Keratinocyte (primary cell): Measurements from ENCODE around the gene CCL19. TPM values are rescaled to one million over a fixed set of nuclear protein-coding genes. Genes with fewer than 3 reads are reported as not detected.
A peak's percentile ranks its signal among the peaks of the same experiment; 100 is the strongest.

Experiments
- DNase-seq: peaks from one replicate; pipeline ENCODE4 v3.0.0-alpha.2; 2011; ENCODE audit warnings: low read depth, missing footprints, low spot score
- FAIRE-seq: peaks from 2 replicates; lab custom pipeline; 2011; peaks lifted over from hg19 to GRCh38; lab: Jason Lieb, UNC
- H2AFZ ChIP-seq: 2 replicates; pipeline ENCODE4 v1.6.0; 2012; ENCODE audit warnings: low read length, control low read depth, inconsistent platforms; ENCODE audit not compliant: control insufficient read depth
- H3K27ac ChIP-seq: 2 replicates; pipeline ENCODE4 v1.5.1; 2011; ENCODE audit warnings: low read length; ENCODE audit not compliant: control insufficient read depth, insufficient read depth
- H3K27me3 ChIP-seq: 3 replicates; pipeline ENCODE4 v1.6.0; 2011; ENCODE audit warnings: low read length; ENCODE audit not compliant: control insufficient read depth, insufficient read depth; ENCODE audit errors: extremely low read depth
- H3K36me3 ChIP-seq, 2 experiments: 2 replicates in 1 of 2; 3 replicates in 1 of 2; pipeline ENCODE4 v1.5.1; 2011; ENCODE audit warnings: low read length in 2 of 2, mild to moderate bottlenecking in 1 of 2; ENCODE audit not compliant: control insufficient read depth in 2 of 2, insufficient read depth in 2 of 2; ENCODE audit errors: extremely low read depth in 1 of 2
- H3K4me1 ChIP-seq: 3 replicates; pipeline ENCODE4 v1.5.1; 2011; ENCODE audit warnings: low read length; ENCODE audit not compliant: control insufficient read depth, insufficient read depth; ENCODE audit errors: extremely low read depth
- H3K4me2 ChIP-seq: 3 replicates; pipeline ENCODE4 v1.6.0; 2011; ENCODE audit warnings: low read depth, low read length; ENCODE audit not compliant: control insufficient read depth, insufficient read depth; ENCODE audit errors: extremely low read depth
- H3K4me3 ChIP-seq, 3 experiments: fragments of 200-600 bp in 1 of 3; sonication (generic) in 1 of 3; 2 replicates in 2 of 3; 3 replicates in 1 of 3; pipeline ENCODE4 v1.5.1; 2011 to 2016; ENCODE audit warnings: low read length in 3 of 3, mild to moderate bottlenecking in 3 of 3, control low read depth in 2 of 3, inconsistent platforms in 1 of 3, low read depth in 1 of 3, mixed read lengths in 1 of 3, mixed run types in 1 of 3, moderate library complexity in 1 of 3; ENCODE audit not compliant: control insufficient read depth in 2 of 3, insufficient read depth in 2 of 3; ENCODE audit errors: extremely low read depth in 1 of 3
- H3K79me2 ChIP-seq: 2 replicates; pipeline ENCODE4 v1.6.0; 2012; ENCODE audit warnings: low read length; ENCODE audit not compliant: control insufficient read depth, insufficient read depth
- H3K9ac ChIP-seq: 3 replicates; pipeline ENCODE4 v1.6.0; 2011; ENCODE audit warnings: low read length; ENCODE audit not compliant: control insufficient read depth, insufficient read depth; ENCODE audit errors: extremely low read depth
- H3K9me1 ChIP-seq: 3 replicates; pipeline ENCODE4 v1.6.0; 2011; ENCODE audit warnings: low read length; ENCODE audit not compliant: control insufficient read depth, insufficient read depth; ENCODE audit errors: extremely low read depth
- H3K9me3 ChIP-seq: 2 replicates; pipeline ENCODE4 v1.5.1; 2012; ENCODE audit warnings: low read depth, low read length; ENCODE audit not compliant: control insufficient read depth
- H4K20me1 ChIP-seq: 3 replicates; pipeline ENCODE4 v1.6.0; 2011; ENCODE audit warnings: low read length; ENCODE audit not compliant: control insufficient read depth, insufficient read depth; ENCODE audit errors: extremely low read depth
- CTCF ChIP-seq, 3 experiments: IDR thresholded peaks in 1 of 3; conservative IDR thresholded peaks in 1 of 3; optimal IDR thresholded peaks in 1 of 3; 2 replicates in 2 of 3; 3 replicates in 1 of 3; pipeline versions ENCODE3 to v1.5.1; 2011; ENCODE audit warnings: low read length in 3 of 3, mild to moderate bottlenecking in 3 of 3, moderate library complexity in 2 of 3, control low read depth in 1 of 3, inconsistent platforms in 1 of 3; ENCODE audit not compliant: insufficient read depth in 2 of 3; ENCODE audit errors: extremely low read depth in 1 of 3
- EZH2 ChIP-seq: IDR thresholded peaks from one replicate; pipeline ENCODE4 v1.6.1; 2012; ENCODE audit warnings: inconsistent platforms, mild to moderate bottlenecking, low read length, moderate library complexity
- dilution Hi-C: fragments of 300-500 bp; cut with MboI; formaldehyde crosslinking; loops from one replicate; pipeline ENCODE4 v1.7.0; 2020; ENCODE audit warnings: low sequenced_read_pairs; ENCODE audit not compliant: extremely low pct_ligation_motif_present
- polyA plus RNA-seq, 5 experiments: library from polyadenylated mRNA; depleted of rRNA in 3 of 5; stranded (reverse) in 3 of 5; stranded (forward) in 1 of 5; unstranded in 1 of 5; fragments of >200 nt; gene quantifications; 1 replicate in 1 of 5; 2 replicates in 3 of 5; 3 replicates in 1 of 5; pipeline versions ENCODE4 v1.2.1 to v1.2.3, GENCODE V29; 2011 to 2012; ENCODE audit warnings: missing spikeins in 2 of 5, low read depth in 1 of 5, low replicate concordance in 1 of 5

The CCL19 gene
- polyA plus RNA-seq, 1 donor (not counting 4 experiments of a cell fraction or from before 2014, with no cell fraction given): not detected

DNA sequence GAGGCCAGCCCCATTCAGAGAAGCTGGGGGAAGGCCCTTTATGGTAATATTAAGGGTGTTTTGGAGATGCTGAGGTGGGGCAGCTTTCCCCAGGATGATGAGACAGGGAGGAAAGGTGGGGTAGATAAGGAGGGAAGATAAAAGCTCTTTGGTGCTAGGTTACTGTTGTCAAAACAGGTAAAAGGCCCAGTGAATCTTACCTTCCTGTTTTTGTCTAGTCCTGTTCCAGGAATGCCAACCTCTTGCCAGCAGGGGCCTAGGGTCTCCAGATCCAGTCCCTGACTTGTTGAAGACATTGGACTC, 27.8 kb downstream of the CCL19 start:
- H3K27ac ChIP-seq: peak overlapping the region; percentile 86
- H3K4me2 ChIP-seq: peak overlapping the region; percentile 49
- peak overlapping the region; percentile 41 for H2AFZ ChIP-seq
- H3K9me1 ChIP-seq: peaks cover 5% of the 10 kb centered on the region
- FAIRE-seq (peak; percentile 87), DNase-seq (no peak)
- H3K9me3 ChIP-seq: no peaks in the 10 kb centered on the region
- H4K20me1 ChIP-seq: peaks cover under 1% of the 10 kb centered on the region
- H3K36me3 ChIP-seq: peaks cover 0 to 7% of the 10 kb centered on the region in 2 experiments
- TF ChIP-seq EZH2 (no peak), CTCF (optimal IDR thresholded peaks at IDR 0.05 in 1 of 3, IDR thresholded peaks at IDR 0.05 in 1 of 3, conservative IDR thresholded peaks at IDR 0.05 in 1 of 3; ENCODE audit: extremely low read depth in 1 of 3, insufficient read depth in 2 of 3, low read length in 3 of 3) (no peak)
- H3K9ac ChIP-seq: peak overlapping the region; percentile 55
- dilution Hi-C loops: no loop called here
- H3K4me1 ChIP-seq: peaks cover 58% of the 10 kb centered on the region
- H3K4me3 ChIP-seq: no peak overlapping the region
- H3K27me3 ChIP-seq: no peaks in the 10 kb centered on the region
- peaks cover 22% of the 10 kb centered on the region for H3K79me2 ChIP-seq

- Histone ChIP-seq H3K4me1 (peaks cover 58% of the 10 kb centered on the region), H3K9me1 (peaks cover under 1% of the 10 kb centered on the region), H4K20me1 (no peaks in the 10 kb centered on the region), H3K27me3 (no peaks in the 10 kb centered on the region), H3K9me3 (no peaks in the 10 kb centered on the region), H3K4me3 (peak within 1 kb of the TSS in 1 of 3 experiments; percentile 4), H2AFZ (peak within 1 kb of the TSS; percentile 64), H3K9ac (peak within 1 kb of the TSS; percentile 55), H3K36me3 (peaks cover 0 to 2% of the 10 kb centered on the region in 2 experiments), H3K79me2 (peaks cover 16% of the 10 kb centered on the region), H3K4me2 (peak within 1 kb of the TSS; percentile 49), H3K27ac (peak within 1 kb of the TSS; percentile 86)
- no peak for TF ChIP-seq CTCF (optimal IDR thresholded peaks at IDR 0.05 in 1 of 3, IDR thresholded peaks at IDR 0.05 in 1 of 3, conservative IDR thresholded peaks at IDR 0.05 in 1 of 3; ENCODE audit: extremely low read depth in 1 of 3, insufficient read depth in 2 of 3, low read length in 3 of 3)
- no peak for TF ChIP-seq EZH2
- FAIRE-seq: peak; percentile 77
- dilution Hi-C loops: no loop called here
- no peak for DNase-seq
Observed at GRCh38 chr9:34662526-34663302, 28.4 kb downstream of the CCL19 start, which contains the start of gene CCL27. CCL27 (minus strand) TSS chr9:34662657; CDS start chr9:34662633, 24 bp downstream.
